ENCODE measurements around the gene ICAM3.

- TF ChIP-seq GATA2 (IDR thresholded peaks at IDR 0.05; ENCODE audit: low read depth, low read length) (peak; percentile 63), GATA3 (IDR thresholded peaks at IDR 0.05; ENCODE audit: low read depth, low read length) (no peak)
Measured at GRCh38 chr19:10288662-10289166, 50.7 kb downstream of the ICAM3 start.

Data from SH-SY5Y (cell line).